Myocyte (in vitro differentiated cells): ENCODE data around the gene GPR25. TPM values are rescaled to one million over a fixed set of nuclear protein-coding genes. Genes with fewer than 3 reads are reported as not detected.
A peak's percentile ranks its signal among the peaks of the same experiment; 100 is the strongest.

Experiments
- DNase-seq: peaks from one replicate; pipeline ENCODE4 v3.0.0-alpha.2; 2012; ENCODE audit warnings: low read depth
- polyA plus RNA-seq: library from polyadenylated mRNA; unstranded; fragments of >200 nt; gene quantifications from one replicate; pipeline ENCODE4 v1.2.1, GENCODE V29; 2012; ENCODE audit warnings: missing spikeins
- total RNA-seq: library from RNA; depleted of rRNA; stranded (reverse); fragments of >200 nt; gene quantifications from 2 replicates; pipeline ENCODE4 v1.2.3, GENCODE V29; 2014

The GPR25 gene, protein sequence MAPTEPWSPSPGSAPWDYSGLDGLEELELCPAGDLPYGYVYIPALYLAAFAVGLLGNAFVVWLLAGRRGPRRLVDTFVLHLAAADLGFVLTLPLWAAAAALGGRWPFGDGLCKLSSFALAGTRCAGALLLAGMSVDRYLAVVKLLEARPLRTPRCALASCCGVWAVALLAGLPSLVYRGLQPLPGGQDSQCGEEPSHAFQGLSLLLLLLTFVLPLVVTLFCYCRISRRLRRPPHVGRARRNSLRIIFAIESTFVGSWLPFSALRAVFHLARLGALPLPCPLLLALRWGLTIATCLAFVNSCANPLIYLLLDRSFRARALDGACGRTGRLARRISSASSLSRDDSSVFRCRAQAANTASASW
- total RNA-seq, result not detected in 2 replicates
- polyA plus RNA-seq, result not detected

DNA sequence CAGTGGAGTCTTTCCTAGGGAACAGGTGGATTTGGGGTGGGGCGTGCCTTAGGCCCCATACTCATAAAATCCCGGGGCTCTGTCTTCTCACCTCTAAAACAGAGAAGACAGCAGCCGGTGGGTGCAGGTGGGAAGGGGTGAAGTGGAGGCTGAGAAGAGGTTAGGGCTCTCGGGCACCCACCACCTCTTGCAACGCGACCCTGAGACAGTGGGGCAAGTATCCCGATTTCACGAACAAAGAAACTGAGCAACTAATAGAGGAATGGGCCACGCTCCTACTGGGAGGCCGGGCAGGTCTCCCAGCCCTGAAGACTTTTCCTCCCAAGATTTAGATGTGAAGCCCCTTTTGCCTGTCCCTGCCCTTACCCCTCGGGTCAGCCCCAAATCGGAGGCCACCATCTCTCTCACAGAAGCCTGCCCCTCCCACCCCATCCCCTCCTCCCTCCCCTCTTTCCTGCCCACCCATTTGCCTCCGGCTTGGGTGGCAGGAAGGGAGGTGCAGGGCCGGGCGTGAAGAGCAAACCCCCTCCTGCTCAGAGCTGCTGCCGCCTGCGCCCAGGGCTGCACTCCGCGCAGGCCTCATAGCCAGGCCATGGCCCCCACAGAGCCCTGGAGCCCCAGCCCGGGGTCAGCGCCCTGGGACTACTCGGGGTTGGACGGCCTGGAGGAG, at the start of gene GPR25:
Gene GPR25 (plus strand): TSS at position 536 of the 670 bp plus-strand sequence. CDS start 57 bp downstream, at position 593.
- no peak for DNase-seq

DNA sequence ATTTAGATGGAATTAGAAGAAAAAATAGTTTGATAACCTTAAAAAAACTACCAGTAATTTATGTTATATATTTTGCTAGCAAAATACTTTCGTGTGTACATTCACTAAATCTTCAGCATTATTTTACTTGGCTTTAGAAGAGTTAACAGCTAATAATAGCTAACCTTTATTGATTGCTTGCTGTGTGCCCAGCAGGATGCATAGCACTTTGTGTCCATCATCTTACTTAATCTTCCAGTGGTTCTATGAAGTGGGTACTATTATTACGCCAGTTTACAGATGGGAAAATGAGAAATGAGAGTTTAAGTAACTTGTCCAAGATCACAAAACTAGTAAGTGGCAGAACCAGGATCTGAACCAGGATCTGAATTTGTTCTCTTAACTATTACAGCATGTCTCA, 41.7 kb upstream of the GPR25 start:
- DNase-seq, result no peak

DNA sequence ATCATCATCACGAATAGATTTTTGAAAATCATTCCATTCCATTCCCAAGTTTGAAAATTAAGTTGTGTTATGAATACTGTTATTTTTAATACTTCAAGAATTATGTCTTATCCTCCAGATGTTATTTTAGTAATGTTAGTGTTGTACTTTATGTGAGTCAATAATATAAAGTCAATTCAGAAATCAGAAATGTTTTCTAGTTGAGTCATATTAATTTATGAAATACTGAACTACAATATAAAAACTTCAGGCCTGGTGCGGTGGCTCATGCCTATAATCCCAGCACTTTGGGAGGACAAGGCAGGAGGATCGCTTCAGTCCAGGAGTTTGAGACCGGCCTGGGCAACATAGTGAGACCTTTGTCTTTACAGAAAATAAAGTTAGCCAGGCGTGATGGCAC, 38.4 kb upstream of the GPR25 start:
- DNase-seq, result no peak

- DNase-seq, result no peak
These were observed 36.6 kb upstream of the GPR25 start for GRCh38 chr1:200836213-200836612.

DNA sequence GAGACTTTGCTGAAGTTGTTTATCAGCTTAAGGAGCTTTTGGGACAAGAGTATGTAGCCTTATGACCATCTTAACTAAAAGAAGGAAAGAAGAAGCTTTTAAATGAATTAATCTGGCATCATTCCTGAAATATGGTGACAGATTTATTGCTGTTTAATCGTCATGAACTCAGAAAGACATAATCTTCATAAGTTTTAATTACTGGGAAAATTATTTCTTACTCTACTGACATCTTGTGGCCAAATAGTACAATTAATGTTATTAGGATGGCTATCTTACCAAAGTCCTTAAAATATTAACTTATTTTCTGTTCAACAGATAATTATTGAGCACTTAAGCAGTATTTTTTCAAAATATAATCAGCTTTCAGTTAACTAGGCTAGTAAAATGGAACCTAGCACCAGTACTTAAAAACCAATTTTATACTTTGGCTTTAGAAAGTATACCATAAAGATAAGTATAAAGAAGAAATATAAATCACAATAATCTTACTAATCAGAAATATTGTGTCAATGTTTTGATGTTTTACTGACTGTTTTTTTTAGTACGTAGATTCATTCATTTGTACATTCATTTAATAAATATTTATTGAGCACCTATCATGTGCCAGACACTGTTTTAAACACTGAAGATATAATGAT, 34.7 kb upstream of the GPR25 start:
- peak; percentile 29 for DNase-seq

DNA sequence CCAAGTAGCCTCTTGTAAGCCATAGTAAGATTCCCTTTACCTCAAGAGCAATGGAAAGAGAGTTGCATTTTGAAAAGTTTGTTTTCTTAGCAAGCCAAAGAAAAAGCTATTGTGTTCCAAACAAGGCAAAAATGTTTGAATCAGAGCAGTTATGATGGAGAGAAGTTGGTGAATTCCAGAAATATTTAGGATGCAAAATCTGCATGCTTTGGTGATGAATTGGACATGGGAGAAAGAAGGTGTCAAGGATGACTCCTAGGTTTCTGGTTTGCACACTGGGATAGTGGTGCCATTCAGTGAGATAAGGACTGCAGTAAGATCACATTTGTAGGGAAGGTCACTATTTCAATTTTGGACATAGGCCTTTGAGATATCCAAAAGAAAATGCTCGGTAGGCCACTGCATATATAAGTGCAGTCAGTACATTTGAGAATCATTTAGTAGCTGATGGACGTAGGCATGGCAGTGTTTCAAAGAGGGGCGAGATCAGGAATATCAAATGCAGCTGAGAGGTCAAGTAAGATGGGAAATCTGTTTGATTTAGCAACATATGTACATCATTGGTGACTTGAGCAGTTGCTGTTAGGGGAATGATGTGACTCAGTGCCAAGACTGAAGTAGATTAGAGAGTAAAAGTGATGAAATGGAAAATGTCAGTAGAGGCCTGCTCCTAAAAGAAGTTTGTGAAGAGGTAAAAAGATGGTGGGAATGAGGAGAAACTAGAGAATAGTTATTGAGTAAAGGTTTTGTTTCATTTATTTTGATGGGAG, 33.9 kb upstream of the GPR25 start:
- no peak for DNase-seq

GRCh38 chr1:200845360-200845759, 27.4 kb upstream of the GPR25 start:
- DNase-seq, result no peak

DNA sequence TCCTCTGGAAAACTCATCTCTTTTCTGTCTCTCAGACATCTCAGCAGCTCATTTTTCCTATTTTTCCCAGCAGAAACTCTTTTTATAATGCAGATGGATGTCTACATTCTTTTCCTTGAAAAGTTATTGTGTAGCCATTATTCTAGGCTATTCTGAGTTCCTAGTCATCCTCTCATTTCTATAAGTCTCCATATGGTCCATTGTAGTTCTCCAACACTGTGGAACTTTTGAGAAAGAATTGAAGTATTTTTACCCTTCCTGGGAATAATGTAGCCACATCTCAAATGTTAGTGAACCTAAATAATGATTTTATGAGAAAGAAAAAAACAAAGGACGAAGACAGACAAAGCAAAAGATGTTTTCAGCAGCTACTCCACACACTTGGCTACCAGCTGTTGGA, 26.4 kb upstream of the GPR25 start:
- DNase-seq, result no peak

DNA sequence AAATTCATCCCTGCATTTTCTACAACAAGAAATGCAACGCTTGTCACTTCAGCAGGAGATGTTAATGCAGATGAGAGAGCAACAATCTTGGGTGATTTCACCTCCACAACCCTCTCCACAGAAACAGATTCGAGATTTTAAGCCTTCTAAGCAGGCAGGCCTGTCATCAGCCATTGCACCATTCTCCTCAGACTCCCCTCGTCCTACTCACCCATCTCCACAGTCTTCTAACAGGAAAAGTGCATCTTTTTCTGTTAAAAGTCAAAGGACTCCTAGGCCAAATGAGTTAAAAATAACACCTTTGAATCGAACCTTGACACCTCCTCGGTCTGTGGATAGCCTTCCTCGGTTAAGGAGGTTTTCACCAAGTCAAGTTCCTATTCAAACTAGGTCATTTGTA, 23.4 kb upstream of the GPR25 start:
- DNase-seq, result no peak

DNA sequence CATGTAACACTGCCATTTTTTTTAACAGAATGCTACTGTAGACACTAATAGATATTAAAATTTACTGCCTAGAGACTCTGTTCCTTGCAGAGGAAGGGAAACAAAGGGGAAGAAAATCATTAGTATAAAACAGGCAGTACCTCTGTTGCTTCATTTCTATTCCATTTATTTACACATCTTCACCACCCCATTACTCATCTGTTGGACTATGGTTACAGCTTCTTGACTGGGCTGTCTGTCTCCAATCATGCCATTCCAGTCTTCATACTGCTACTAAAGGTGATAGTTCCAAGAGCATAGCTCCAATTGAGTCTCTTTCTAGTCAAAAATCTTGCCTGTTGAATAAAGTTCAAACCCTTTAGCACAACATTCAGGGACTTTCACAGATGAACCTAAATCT, 22.2 kb upstream of the GPR25 start:
- DNase-seq, result no peak

DNA sequence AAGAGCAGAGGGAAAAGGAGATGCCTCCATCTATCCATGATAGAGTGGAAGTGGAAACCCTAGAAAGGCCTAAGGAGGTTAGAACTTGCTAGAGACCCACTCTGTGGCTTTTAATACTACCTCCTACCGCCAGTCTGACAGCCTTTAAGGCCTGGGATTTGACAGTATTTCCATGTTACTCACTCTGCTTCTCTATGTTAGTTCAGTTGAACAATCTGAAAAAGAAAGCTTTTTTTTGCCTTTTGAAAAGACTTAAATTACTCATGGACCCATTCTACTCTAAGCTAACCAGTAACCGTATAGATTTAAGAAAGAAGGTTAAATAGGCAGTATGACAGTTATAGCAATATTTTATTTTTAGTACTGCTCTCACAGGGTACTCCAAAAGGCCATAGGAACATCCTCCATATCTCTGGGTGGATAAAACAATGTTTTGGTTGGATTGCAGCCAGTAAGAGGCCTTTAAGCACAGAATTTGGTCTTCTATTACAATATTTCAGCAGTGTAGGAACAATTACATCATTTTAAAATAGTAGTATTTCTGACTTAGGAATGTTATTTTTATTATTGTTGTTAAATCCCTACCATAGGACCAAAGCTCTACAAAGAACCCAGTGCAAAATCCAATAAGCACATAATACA, 15.9 kb upstream of the GPR25 start:
- DNase-seq, result no peak

DNA sequence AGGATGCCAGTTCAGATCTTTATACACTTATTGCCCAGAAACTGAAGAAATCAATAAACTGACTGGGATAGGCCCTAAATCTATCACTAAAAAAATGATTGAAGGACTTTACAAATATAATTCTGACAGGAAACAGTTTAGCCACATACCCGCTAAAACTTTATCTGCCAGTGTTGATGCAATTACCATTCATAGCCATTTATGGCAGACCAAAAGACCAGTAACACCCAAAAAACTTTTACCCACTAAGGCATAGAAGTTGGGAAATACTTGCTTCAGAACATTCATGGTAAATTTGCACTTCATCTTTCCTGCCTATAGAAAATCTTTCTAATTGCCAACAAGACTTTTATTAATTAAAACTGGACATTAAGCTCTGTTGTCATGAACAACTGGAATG, 15.0 kb upstream of the GPR25 start:
- DNase-seq, result no peak

DNA sequence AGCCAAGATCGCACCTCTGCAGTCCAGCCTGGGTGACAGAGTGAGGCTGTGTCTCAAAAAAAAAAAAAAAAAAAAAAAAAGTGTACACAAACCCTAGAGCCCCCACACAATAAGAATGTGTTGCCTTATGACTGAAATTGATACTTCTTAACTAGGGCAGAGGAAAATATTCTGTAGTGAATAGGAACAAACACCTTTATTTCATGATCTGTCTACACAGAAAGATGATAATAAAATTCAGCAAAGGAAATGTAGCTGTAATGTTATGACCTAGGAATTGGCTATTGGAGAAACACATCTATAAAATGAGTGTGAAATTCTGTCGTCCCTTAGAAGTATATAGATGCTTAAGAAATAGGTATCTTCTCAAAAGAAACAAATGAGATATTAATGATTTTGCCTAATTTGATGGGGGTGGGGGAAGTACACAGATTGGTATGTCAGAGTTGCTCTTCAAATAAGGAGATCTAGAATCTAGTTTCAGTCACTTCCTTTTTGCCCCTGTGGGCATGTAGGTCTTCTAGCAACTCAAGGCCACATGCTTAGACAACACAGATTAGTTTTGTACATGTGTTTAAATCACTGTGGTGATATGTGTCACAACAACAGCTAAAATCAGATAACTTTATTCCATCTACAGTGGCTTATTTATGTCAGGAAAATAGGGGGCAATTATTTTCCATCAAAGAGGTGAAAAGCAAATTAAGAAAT, 10.7 kb upstream of the GPR25 start:
- no peak for DNase-seq

- no peak for DNase-seq
These were observed 9.9 kb upstream of the GPR25 start for GRCh38 chr1:200862713-200863415.

GRCh38 chr1:200866116-200866515, 6.7 kb upstream of the GPR25 start:
- DNase-seq, result no peak

GRCh38 chr1:200866521-200866920, 6.3 kb upstream of the GPR25 start:
- DNase-seq, result no peak

GRCh38 chr1:200867018-200867811, 5.6 kb upstream of the GPR25 start:
- DNase-seq, result peak; percentile 13

- DNase-seq, result no peak
These were observed 3.4 kb upstream of the GPR25 start for GRCh38 chr1:200869376-200869752.
